Esophagus muscularis mucosa (tissue), 3 donors: Measurements from ENCODE around the gene FBXL7.

Source experiments
- EP300 ChIP-seq: sonication (generic); formaldehyde crosslinking; IDR thresholded peaks from one replicate; pipeline ENCODE4 v1.6.1; 2017; ENCODE audit warnings: antibody characterized with exemption
- POLR2AphosphoS5 ChIP-seq, 2 donors: sonication (generic); formaldehyde crosslinking; IDR thresholded peaks; one replicate each; pipeline ENCODE4 v1.6.1; 2017; ENCODE audit warnings: antibody characterized with exemption in 2 of 2

- TF ChIP-seq POLR2AphosphoS5 (IDR thresholded peaks at IDR 0.05) = no peak
- no peak for TF ChIP-seq EP300
Observed at GRCh38 chr5:15715967-15716366, 216.0 kb downstream of the FBXL7 start.
